Measurements from ENCODE around the gene TEK.

Gene TEK

GRCh38 chr9:27189426-27189825 is 80.4 kb downstream of the TEK start:
- no peak for TF ChIP-seq EZH2 (IDR thresholded peaks at IDR 0.05)
- no peak for TF ChIP-seq FOXP2 (optimal IDR thresholded peaks at IDR 0.05; ENCODE audit: control extremely low read depth, extremely low read length, insufficient read depth)
- TF ChIP-seq POLR2AphosphoS5 (IDR thresholded peaks at IDR 0.05; ENCODE audit: borderline replicate concordance, low read depth, low read length) = no peak

GRCh38 chr9:27192291-27192960 is 83.4 kb downstream of the TEK start:
- TF ChIP-seq EZH2 (IDR thresholded peaks at IDR 0.05) (no peak), POLR2AphosphoS5 (IDR thresholded peaks at IDR 0.05; ENCODE audit: borderline replicate concordance, low read depth, low read length) (no peak), FOXP2 (optimal IDR thresholded peaks at IDR 0.05; ENCODE audit: control extremely low read depth, extremely low read length, insufficient read depth) (no peak)
- DNase-seq (ENCODE audit: low read depth, low spot score) = no peak
- H3K27ac ChIP-seq = no peak overlapping the region
- H3K36me3 ChIP-seq (ENCODE audit: insufficient read depth, low read length) = no peaks in the 10 kb centered on the region
- no peaks in the 10 kb centered on the region for H3K9me3 ChIP-seq (ENCODE audit: low read depth, low read length)
- H3K4me3 ChIP-seq = no peak overlapping the region
- H3K9ac ChIP-seq (ENCODE audit: insufficient read length) = no peak overlapping the region

More at GRCh38 chr9:27189426-27189825, 80.4 kb downstream of the TEK start:
- no peak for DNase-seq (ENCODE audit: low read depth, low spot score)
- Histone ChIP-seq H3K9me3 (ENCODE audit: low read depth, low read length) (no peaks in the 10 kb centered on the region), H3K27ac (no peak overlapping the region), H3K36me3 (ENCODE audit: insufficient read depth, low read length) (no peaks in the 10 kb centered on the region), H3K9ac (ENCODE audit: insufficient read length) (no peak overlapping the region), H3K4me3 (no peak overlapping the region)

GRCh38 chr9:27193886-27194285 is 84.9 kb downstream of the TEK start:
- TF ChIP-seq EZH2 (IDR thresholded peaks at IDR 0.05) (no peak), POLR2AphosphoS5 (IDR thresholded peaks at IDR 0.05; ENCODE audit: borderline replicate concordance, low read depth, low read length) (no peak), FOXP2 (optimal IDR thresholded peaks at IDR 0.05; ENCODE audit: control extremely low read depth, extremely low read length, insufficient read depth) (no peak)
- no peak for DNase-seq (ENCODE audit: low read depth, low spot score)
- no peak overlapping the region for H3K27ac ChIP-seq

GRCh38 chr9:27194401-27195091 is 85.5 kb downstream of the TEK start:
- no peak for DNase-seq (ENCODE audit: low read depth, low spot score)
- no peak for TF ChIP-seq FOXP2 (optimal IDR thresholded peaks at IDR 0.05; ENCODE audit: control extremely low read depth, extremely low read length, insufficient read depth)
- TF ChIP-seq EZH2 (IDR thresholded peaks at IDR 0.05) = no peak
- no peak for TF ChIP-seq POLR2AphosphoS5 (IDR thresholded peaks at IDR 0.05; ENCODE audit: borderline replicate concordance, low read depth, low read length)
- no peaks in the 10 kb centered on the region for H3K36me3 ChIP-seq (ENCODE audit: insufficient read depth, low read length)
- no peaks in the 10 kb centered on the region for H3K9me3 ChIP-seq (ENCODE audit: low read depth, low read length)
- no peak overlapping the region for H3K27ac ChIP-seq
- no peak overlapping the region for H3K4me3 ChIP-seq
- H3K9ac ChIP-seq (ENCODE audit: insufficient read length) = no peak overlapping the region

More at GRCh38 chr9:27193886-27194285, 84.9 kb downstream of the TEK start:
- Histone ChIP-seq H3K4me3 (no peak overlapping the region), H3K9me3 (ENCODE audit: low read depth, low read length) (no peaks in the 10 kb centered on the region), H3K36me3 (ENCODE audit: insufficient read depth, low read length) (no peaks in the 10 kb centered on the region), H3K9ac (ENCODE audit: insufficient read length) (no peak overlapping the region)

GRCh38 chr9:27195191-27195590 is 86.2 kb downstream of the TEK start:
- TF ChIP-seq POLR2AphosphoS5 (IDR thresholded peaks at IDR 0.05; ENCODE audit: borderline replicate concordance, low read depth, low read length) (no peak), FOXP2 (optimal IDR thresholded peaks at IDR 0.05; ENCODE audit: control extremely low read depth, extremely low read length, insufficient read depth) (no peak), EZH2 (IDR thresholded peaks at IDR 0.05) (no peak)
- H3K9me3 ChIP-seq (ENCODE audit: low read depth, low read length) = no peaks in the 10 kb centered on the region
- H3K36me3 ChIP-seq (ENCODE audit: insufficient read depth, low read length) = no peaks in the 10 kb centered on the region
- no peak overlapping the region for H3K9ac ChIP-seq (ENCODE audit: insufficient read length)
- H3K27ac ChIP-seq = no peak overlapping the region
- no peak overlapping the region for H3K4me3 ChIP-seq
- no peak for DNase-seq (ENCODE audit: low read depth, low spot score)

GRCh38 chr9:27196383-27196782 is 87.4 kb downstream of the TEK start:
- no peaks in the 10 kb centered on the region for H3K36me3 ChIP-seq (ENCODE audit: insufficient read depth, low read length)
- no peaks in the 10 kb centered on the region for H3K9me3 ChIP-seq (ENCODE audit: low read depth, low read length)
- no peak for TF ChIP-seq FOXP2 (optimal IDR thresholded peaks at IDR 0.05; ENCODE audit: control extremely low read depth, extremely low read length, insufficient read depth)
- no peak for TF ChIP-seq POLR2AphosphoS5 (IDR thresholded peaks at IDR 0.05; ENCODE audit: borderline replicate concordance, low read depth, low read length)
- no peak for TF ChIP-seq EZH2 (IDR thresholded peaks at IDR 0.05)
- DNase-seq (ENCODE audit: low read depth, low spot score) = no peak
- no peak overlapping the region for H3K4me3 ChIP-seq
- H3K27ac ChIP-seq = no peak overlapping the region
- H3K9ac ChIP-seq (ENCODE audit: insufficient read length) = no peak overlapping the region

- Histone ChIP-seq H3K9me3 (ENCODE audit: low read depth, low read length) (no peaks in the 10 kb centered on the region), H3K27ac (no peak overlapping the region), H3K36me3 (ENCODE audit: insufficient read depth, low read length) (no peaks in the 10 kb centered on the region), H3K4me3 (no peak overlapping the region), H3K9ac (ENCODE audit: insufficient read length) (no peak overlapping the region)
- TF ChIP-seq POLR2AphosphoS5 (IDR thresholded peaks at IDR 0.05; ENCODE audit: borderline replicate concordance, low read depth, low read length) (no peak), EZH2 (IDR thresholded peaks at IDR 0.05) (no peak), FOXP2 (optimal IDR thresholded peaks at IDR 0.05; ENCODE audit: control extremely low read depth, extremely low read length, insufficient read depth) (no peak)
- DNase-seq (ENCODE audit: low read depth, low spot score) = no peak
Measured at GRCh38 chr9:27198190-27198589, 89.2 kb downstream of the TEK start.

GRCh38 chr9:27202056-27202455 is 93.0 kb downstream of the TEK start:
- Histone ChIP-seq H3K4me3 (no peak overlapping the region), H3K9ac (ENCODE audit: insufficient read length) (no peak overlapping the region), H3K36me3 (ENCODE audit: insufficient read depth, low read length) (no peaks in the 10 kb centered on the region), H3K9me3 (ENCODE audit: low read depth, low read length) (no peaks in the 10 kb centered on the region), H3K27ac (no peak overlapping the region)
- TF ChIP-seq POLR2AphosphoS5 (IDR thresholded peaks at IDR 0.05; ENCODE audit: borderline replicate concordance, low read depth, low read length) = no peak
- no peak for TF ChIP-seq EZH2 (IDR thresholded peaks at IDR 0.05)
- no peak for TF ChIP-seq FOXP2 (optimal IDR thresholded peaks at IDR 0.05; ENCODE audit: control extremely low read depth, extremely low read length, insufficient read depth)
- DNase-seq (ENCODE audit: low read depth, low spot score) = no peak
